ENCODE measurements around the gene MRS2. TPM values are rescaled to one million over a fixed set of nuclear protein-coding genes. Genes with fewer than 3 reads are reported as not detected.
"Not testable (repeated sequence)": the region's sequence is repeated elsewhere in the genome, so short reads cannot be mapped to it uniquely, and the experiment has no call there.

The MRS2 gene
- total and polyA plus RNA-seq, 4 donors, result 9.8 to 19.8 (median 12.3) TPM

GRCh38 chr6:24362363-24362762 is 40.4 kb upstream of the MRS2 start:
- 74 to 84% methylated on average over 5 of the region's 5 CpGs for whole genome bisulfite sequencing, 2 donors
- H3K4me3 ChIP-seq (ENCODE audit: low read length in 2 of 2); H3K27ac ChIP-seq (ENCODE audit: low read depth in 1 of 2, low read length in 2 of 2); H3K9me3 ChIP-seq (ENCODE audit: control insufficient read depth, low read length); ATAC-seq (ENCODE audit: low FRiP score); intact Hi-C loops (cut with DNase I); H3K36me3 ChIP-seq (ENCODE audit: control insufficient read depth in 1 of 2, insufficient read depth in 2 of 2, low read length in 1 of 2); DNase-seq; H3K4me1 ChIP-seq (ENCODE audit: control insufficient read depth in 1 of 2, insufficient read depth in 2 of 2, low read length in 2 of 2); H3K27me3 ChIP-seq (ENCODE audit: control insufficient read depth in 1 of 2, insufficient read depth in 2 of 2, low read length in 1 of 2): not testable (repeated sequence)

DNA sequence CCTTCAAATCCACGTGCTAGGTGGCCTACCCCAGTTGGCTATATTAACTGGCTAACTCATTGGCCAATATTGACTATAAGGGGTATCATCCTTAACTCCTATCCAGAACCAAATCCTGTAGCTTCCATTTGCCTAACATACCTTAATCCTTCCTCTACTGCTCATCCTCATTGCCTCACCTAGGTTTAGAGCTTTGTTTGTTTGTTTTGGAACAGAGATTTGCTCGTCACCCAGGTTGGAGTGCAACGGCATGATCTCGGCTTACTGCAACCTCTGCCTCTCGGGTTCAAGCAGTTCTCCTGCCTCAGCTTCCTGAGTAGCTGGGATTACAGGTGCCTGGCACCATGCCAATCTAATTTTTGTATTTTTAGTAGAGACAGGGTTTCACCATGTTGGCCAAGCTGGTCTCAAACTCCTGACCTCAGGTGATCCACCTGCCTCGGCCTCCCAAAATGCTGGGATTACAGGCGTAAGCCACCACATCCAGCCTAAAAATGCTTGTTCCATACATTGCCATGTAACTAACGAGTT is 37.6 kb upstream of the MRS2 start:
- H3K27ac ChIP-seq (ENCODE audit: low read depth in 1 of 2, low read length in 2 of 2); intact Hi-C loops (cut with DNase I); H3K36me3 ChIP-seq (ENCODE audit: control insufficient read depth in 1 of 2, insufficient read depth in 2 of 2, low read length in 1 of 2); H3K4me1 ChIP-seq (ENCODE audit: control insufficient read depth in 1 of 2, insufficient read depth in 2 of 2, low read length in 2 of 2); H3K27me3 ChIP-seq (ENCODE audit: control insufficient read depth in 1 of 2, insufficient read depth in 2 of 2, low read length in 1 of 2); DNase-seq; H3K9me3 ChIP-seq (ENCODE audit: control insufficient read depth, low read length); ATAC-seq (ENCODE audit: low FRiP score); H3K4me3 ChIP-seq (ENCODE audit: low read length in 2 of 2): not testable (repeated sequence)
- WGBS, 2 donors, result 76 to 85% methylated on average over 8 of the region's 8 CpGs

DNA sequence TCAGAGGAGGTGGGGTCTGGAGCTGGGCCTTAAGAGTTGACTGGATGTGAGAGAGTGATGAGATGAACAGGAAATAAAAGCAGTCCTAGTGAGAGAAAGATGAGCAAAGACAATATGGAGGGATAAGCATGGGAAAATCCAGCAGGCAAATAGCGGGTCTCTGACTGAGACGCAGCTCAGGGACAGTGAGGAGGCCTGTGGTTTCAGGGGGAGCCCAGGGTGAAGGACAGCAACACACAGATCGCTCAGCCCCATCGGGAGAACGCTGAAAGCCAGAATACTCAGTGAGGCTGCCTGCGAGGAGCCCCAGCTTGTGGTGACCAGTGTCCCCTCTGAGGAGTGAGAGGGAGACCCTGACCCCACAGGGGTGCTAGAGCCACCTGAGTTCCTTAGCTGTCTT is 28.1 kb upstream of the MRS2 start:
- intact Hi-C loops (cut with DNase I), result no loop called here
- ATAC-seq (ENCODE audit: low FRiP score) (no peak), DNase-seq (no peak)
- H3K4me1 ChIP-seq (ENCODE audit: control insufficient read depth in 1 of 2, insufficient read depth in 2 of 2, low read length in 2 of 2), result no peaks in the 10 kb centered on the region
- no peaks in the 10 kb centered on the region for H3K36me3 ChIP-seq (ENCODE audit: control insufficient read depth in 1 of 2, insufficient read depth in 2 of 2, low read length in 1 of 2)
- no peaks in the 10 kb centered on the region for H3K27me3 ChIP-seq (ENCODE audit: control insufficient read depth in 1 of 2, insufficient read depth in 2 of 2, low read length in 1 of 2)
- no peak overlapping the region for H3K27ac ChIP-seq (ENCODE audit: low read depth in 1 of 2, low read length in 2 of 2)
- no peak overlapping the region for H3K4me3 ChIP-seq (ENCODE audit: low read length in 2 of 2)
- H3K9me3 ChIP-seq (ENCODE audit: control insufficient read depth, low read length), result no peaks in the 10 kb centered on the region
- 90 to 93% methylated on average over 6 of the region's 6 CpGs for WGBS, 2 donors

DNA sequence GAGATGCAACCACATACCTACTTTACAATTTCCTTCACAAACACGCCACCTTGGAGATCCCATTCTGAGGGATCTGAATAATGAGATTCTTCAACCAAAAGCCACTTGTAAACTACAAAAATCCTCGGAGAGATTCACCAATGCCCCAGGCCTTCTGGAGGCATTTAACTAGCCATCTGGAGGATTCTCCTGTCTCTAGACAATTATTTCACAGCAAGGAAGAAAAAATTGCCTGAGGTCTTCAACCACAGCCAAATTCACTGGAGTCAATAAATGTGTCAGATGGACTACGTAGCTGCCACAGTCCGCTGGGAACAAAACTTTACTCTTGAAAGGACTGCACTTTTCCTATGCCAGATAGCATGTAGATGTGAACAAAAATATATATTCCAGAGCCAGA is 25.9 kb upstream of the MRS2 start:
- ATAC-seq (ENCODE audit: low FRiP score), result no peak
- Histone ChIP-seq H3K27me3 (ENCODE audit: control insufficient read depth in 1 of 2, insufficient read depth in 2 of 2, low read length in 1 of 2) (no peaks in the 10 kb centered on the region), H3K4me1 (ENCODE audit: control insufficient read depth in 1 of 2, insufficient read depth in 2 of 2, low read length in 2 of 2) (no peaks in the 10 kb centered on the region), H3K9me3 (ENCODE audit: control insufficient read depth, low read length) (no peaks in the 10 kb centered on the region), H3K36me3 (ENCODE audit: control insufficient read depth in 1 of 2, insufficient read depth in 2 of 2, low read length in 1 of 2) (no peaks in the 10 kb centered on the region), H3K27ac (ENCODE audit: low read depth in 1 of 2, low read length in 2 of 2) (no peak overlapping the region), H3K4me3 (ENCODE audit: low read length in 2 of 2) (no peak overlapping the region)
- intact Hi-C loops (cut with DNase I), result no loop called here
- 42 to 51% methylated on average over 4 of the region's 4 CpGs for WGBS, 2 donors
- DNase-seq, result no peak

GRCh38 chr6:24378473-24379097 is 24.2 kb upstream of the MRS2 start:
- WGBS, 2 donors, result 58 to 72% methylated on average over 1 of the region's 1 CpG
- intact Hi-C loops (cut with DNase I), result no loop called here
- ATAC-seq (ENCODE audit: low FRiP score), result no peak
- Histone ChIP-seq H3K27me3 (ENCODE audit: control insufficient read depth in 1 of 2, insufficient read depth in 2 of 2, low read length in 1 of 2) (no peaks in the 10 kb centered on the region), H3K4me1 (ENCODE audit: control insufficient read depth in 1 of 2, insufficient read depth in 2 of 2, low read length in 2 of 2) (no peaks in the 10 kb centered on the region), H3K9me3 (ENCODE audit: control insufficient read depth, low read length) (no peaks in the 10 kb centered on the region), H3K4me3 (ENCODE audit: low read length in 2 of 2) (no peak overlapping the region), H3K27ac (ENCODE audit: low read depth in 1 of 2, low read length in 2 of 2) (no peak overlapping the region), H3K36me3 (ENCODE audit: control insufficient read depth in 1 of 2, insufficient read depth in 2 of 2, low read length in 1 of 2) (no peaks in the 10 kb centered on the region)
- DNase-seq, result no peak

- Histone ChIP-seq H3K4me1 (ENCODE audit: control insufficient read depth in 1 of 2, insufficient read depth in 2 of 2, low read length in 2 of 2) (no peaks in the 10 kb centered on the region), H3K4me3 (ENCODE audit: low read length in 2 of 2) (no peak overlapping the region), H3K36me3 (ENCODE audit: control insufficient read depth in 1 of 2, insufficient read depth in 2 of 2, low read length in 1 of 2) (no peaks in the 10 kb centered on the region), H3K9me3 (ENCODE audit: control insufficient read depth, low read length) (no peaks in the 10 kb centered on the region), H3K27me3 (ENCODE audit: control insufficient read depth in 1 of 2, insufficient read depth in 2 of 2, low read length in 1 of 2) (no peaks in the 10 kb centered on the region), H3K27ac (ENCODE audit: low read depth in 1 of 2, low read length in 2 of 2) (no peak overlapping the region)
- no peak for ATAC-seq (ENCODE audit: low FRiP score)
- intact Hi-C loops (cut with DNase I), result no loop called here
- no peak for DNase-seq
- 93 to 97% methylated on average over 4 of the region's 4 CpGs for WGBS, 2 donors
Measured at GRCh38 chr6:24381476-24382219, 21.1 kb upstream of the MRS2 start.

GRCh38 chr6:24382220-24382540 is 20.6 kb upstream of the MRS2 start:
- Histone ChIP-seq H3K36me3 (ENCODE audit: control insufficient read depth in 1 of 2, insufficient read depth in 2 of 2, low read length in 1 of 2) (no peaks in the 10 kb centered on the region), H3K4me3 (ENCODE audit: low read length in 2 of 2) (no peak overlapping the region), H3K4me1 (ENCODE audit: control insufficient read depth in 1 of 2, insufficient read depth in 2 of 2, low read length in 2 of 2) (no peaks in the 10 kb centered on the region), H3K27ac (ENCODE audit: low read depth in 1 of 2, low read length in 2 of 2) (no peak overlapping the region), H3K9me3 (ENCODE audit: control insufficient read depth, low read length) (no peaks in the 10 kb centered on the region), H3K27me3 (ENCODE audit: control insufficient read depth in 1 of 2, insufficient read depth in 2 of 2, low read length in 1 of 2) (no peaks in the 10 kb centered on the region)
- 88 to 94% methylated on average over 1 of the region's 1 CpG for WGBS, 2 donors
- ATAC-seq (ENCODE audit: low FRiP score), result no peak
- DNase-seq, result no peak
- intact Hi-C loops (cut with DNase I), result no loop called here

- H3K36me3 ChIP-seq (ENCODE audit: control insufficient read depth in 1 of 2, insufficient read depth in 2 of 2, low read length in 1 of 2); H3K4me1 ChIP-seq (ENCODE audit: control insufficient read depth in 1 of 2, insufficient read depth in 2 of 2, low read length in 2 of 2); H3K9me3 ChIP-seq (ENCODE audit: control insufficient read depth, low read length); H3K27ac ChIP-seq (ENCODE audit: low read depth in 1 of 2, low read length in 2 of 2); H3K27me3 ChIP-seq (ENCODE audit: control insufficient read depth in 1 of 2, insufficient read depth in 2 of 2, low read length in 1 of 2); ATAC-seq (ENCODE audit: low FRiP score); DNase-seq; intact Hi-C loops (cut with DNase I); H3K4me3 ChIP-seq (ENCODE audit: low read length in 2 of 2): not testable (repeated sequence)
- 94% methylated on average over 8 to 9 of the region's 9 CpGs for WGBS, 2 donors
Measured at GRCh38 chr6:24382891-24383494, 19.7 kb upstream of the MRS2 start.

All from aorta (tissue), 5 donors.